ENCODE results near the gene QARS1. TPM values are rescaled to one million over a fixed set of nuclear protein-coding genes. Genes with fewer than 3 reads are reported as not detected.

The QARS1 gene
- total RNA-seq: 100 to 1,000 TPM; 297 to 451 (median 380) TPM

- H3K27me3 ChIP-seq: no peaks in the 10 kb centered on the region
- H3K4me3 ChIP-seq: peak within 1 kb of the TSS; percentile 95
- H3K9me3 ChIP-seq: no peaks in the 10 kb centered on the region
- TF ChIP-seq CTCF (IDR thresholded peaks at IDR 0.05): no peak
- TF ChIP-seq POLR2A (IDR thresholded peaks at IDR 0.05): no peak
- no peak for TF ChIP-seq EP300 (IDR thresholded peaks at IDR 0.05)
- TF ChIP-seq POLR2AphosphoS5 (IDR thresholded peaks at IDR 0.05): peak in 2 of 3 donors; percentile 61 to 69
- DNase-seq (ENCODE audit: low spot score in 2 of 2): peak; percentile 97 to 98
- H3K36me3 ChIP-seq: peaks cover 58% of the 10 kb centered on the region
- H3K27ac ChIP-seq: peak within 1 kb of the TSS; percentile 90
- WGBS: 2% methylated on average over 33 of the region's 50 CpGs
- peaks cover 26% of the 10 kb centered on the region for H3K4me1 ChIP-seq
These were observed at the start of gene QARS1 for GRCh38 chr3:49104427-49105291. TSS of gene QARS1 (minus strand) at chr3:49104757. CDS start at chr3:49104733, 24 bp downstream.

GRCh38 chr3:49153349-49153912, 48.9 kb upstream of the QARS1 start:
- WGBS: 83% methylated on average over 1 of the region's 3 CpGs
- Histone ChIP-seq H3K4me1 (no peaks in the 10 kb centered on the region), H3K27me3 (no peaks in the 10 kb centered on the region), H3K27ac (no peak overlapping the region), H3K4me3 (no peak overlapping the region), H3K9me3 (no peaks in the 10 kb centered on the region), H3K36me3 (no peaks in the 10 kb centered on the region)
- DNase-seq (ENCODE audit: low spot score in 2 of 2): no peak
- TF ChIP-seq CTCF (IDR thresholded peaks at IDR 0.05): no peak
- TF ChIP-seq POLR2A (IDR thresholded peaks at IDR 0.05): no peak
- no peak for TF ChIP-seq POLR2AphosphoS5 (IDR thresholded peaks at IDR 0.05)
- no peak for TF ChIP-seq EP300 (IDR thresholded peaks at IDR 0.05)

- H3K4me1 ChIP-seq: no peaks in the 10 kb centered on the region
- DNase-seq (ENCODE audit: low spot score in 2 of 2): no peak
- 91% methylated on average over 2 of the region's 2 CpGs for WGBS
- H3K36me3 ChIP-seq: no peaks in the 10 kb centered on the region
- H3K27ac ChIP-seq: no peak overlapping the region
- no peaks in the 10 kb centered on the region for H3K27me3 ChIP-seq
- H3K9me3 ChIP-seq: no peaks in the 10 kb centered on the region
- H3K4me3 ChIP-seq: no peak overlapping the region
- TF ChIP-seq EP300 (IDR thresholded peaks at IDR 0.05): no peak
- TF ChIP-seq POLR2AphosphoS5 (IDR thresholded peaks at IDR 0.05): no peak
- TF ChIP-seq CTCF (IDR thresholded peaks at IDR 0.05): no peak
- no peak for TF ChIP-seq POLR2A (IDR thresholded peaks at IDR 0.05)
These were observed 47.1 kb upstream of the QARS1 start for GRCh38 chr3:49151610-49152009.

- H3K27ac ChIP-seq: no peak overlapping the region
- no peak for DNase-seq (ENCODE audit: low spot score in 2 of 2)
- no peaks in the 10 kb centered on the region for H3K9me3 ChIP-seq
- TF ChIP-seq CTCF (IDR thresholded peaks at IDR 0.05) (no peak), POLR2AphosphoS5 (IDR thresholded peaks at IDR 0.05) (no peak), POLR2A (IDR thresholded peaks at IDR 0.05) (no peak)
- H3K27me3 ChIP-seq: no peaks in the 10 kb centered on the region
- H3K4me3 ChIP-seq: no peak overlapping the region
- no peaks in the 10 kb centered on the region for H3K4me1 ChIP-seq
- WGBS: 73% methylated on average over 5 of the region's 5 CpGs
- H3K36me3 ChIP-seq: no peaks in the 10 kb centered on the region
These were observed 43.6 kb upstream of the QARS1 start for GRCh38 chr3:49148159-49148558.

GRCh38 chr3:49140080-49140479, 35.5 kb upstream of the QARS1 start:
- DNase-seq (ENCODE audit: low spot score in 2 of 2): no peak
- H3K36me3 ChIP-seq: no peaks in the 10 kb centered on the region
- no peak overlapping the region for H3K27ac ChIP-seq
- TF ChIP-seq CTCF (IDR thresholded peaks at IDR 0.05): no peak
- no peak for TF ChIP-seq POLR2A (IDR thresholded peaks at IDR 0.05)
- no peak for TF ChIP-seq EP300 (IDR thresholded peaks at IDR 0.05)
- TF ChIP-seq POLR2AphosphoS5 (IDR thresholded peaks at IDR 0.05): no peak
- no peaks in the 10 kb centered on the region for H3K27me3 ChIP-seq
- H3K9me3 ChIP-seq: no peaks in the 10 kb centered on the region
- no peaks in the 10 kb centered on the region for H3K4me1 ChIP-seq
- no peak overlapping the region for H3K4me3 ChIP-seq
- 78% methylated on average over 3 of the region's 3 CpGs for WGBS

Measured in suprapubic skin (tissue), 4 donors.